NCI-H82 treated with DMSO at 0.1 percent for 48 hours (cell line): ENCODE results near the gene HDAC5.
A peak's percentile ranks its signal among the peaks of the same experiment; 100 is the strongest.
"Not testable (repeated sequence)": the region's sequence is repeated elsewhere in the genome, so short reads cannot be mapped to it uniquely, and the experiment has no call there.

Source experiments
- DNase-seq: peaks from one replicate; lab custom pipeline; 2025; ENCODE audit not compliant: unreplicated experiment; lab: John Stamatoyannopoulos, UW

The HDAC5 gene

GRCh38 chr17:44123356-44124117 is at the start of gene HDAC5:
TSS of gene HDAC5 (minus strand) at chr17:44123641. CDS start at chr17:44117515, 6,126 bp downstream.
- peak; percentile 87 for DNase-seq

- DNase-seq: no peak
These were observed 48.6 kb upstream of the HDAC5 start for GRCh38 chr17:44171931-44172455.

- DNase-seq: no peak
These were observed 47.2 kb upstream of the HDAC5 start, which contains the start of gene ASB16 for GRCh38 chr17:44170499-44171201. TSS of gene ASB16 (plus strand) at chr17:44170704. CDS start at chr17:44170790, 86 bp downstream.

- no peak for DNase-seq
These were observed 46.7 kb upstream of the HDAC5 start for GRCh38 chr17:44170135-44170498.

GRCh38 chr17:44167181-44167861 is 43.9 kb upstream of the HDAC5 start:
- no peak for DNase-seq

GRCh38 chr17:44164476-44164875 is 41.0 kb upstream of the HDAC5 start:
- DNase-seq: no peak

GRCh38 chr17:44159519-44160210 is 36.2 kb upstream of the HDAC5 start:
- no peak for DNase-seq

- no peak for DNase-seq
These were observed 32.0 kb upstream of the HDAC5 start for GRCh38 chr17:44155488-44155887.

GRCh38 chr17:44152875-44153274 is 29.4 kb upstream of the HDAC5 start:
- no peak for DNase-seq

- DNase-seq: no peak
These were observed 26.4 kb upstream of the HDAC5 start for GRCh38 chr17:44149750-44150329.

- not testable (repeated sequence) for DNase-seq
These were observed 25.6 kb upstream of the HDAC5 start for GRCh38 chr17:44149066-44149465.

- no peak for DNase-seq
These were observed 24.4 kb upstream of the HDAC5 start for GRCh38 chr17:44147812-44148211.

GRCh38 chr17:44146375-44147346 is 23.2 kb upstream of the HDAC5 start:
- no peak for DNase-seq

- DNase-seq: no peak
These were observed 21.7 kb upstream of the HDAC5 start for GRCh38 chr17:44144966-44145739.

- DNase-seq: not testable (repeated sequence)
These were observed 20.5 kb upstream of the HDAC5 start for GRCh38 chr17:44143921-44144320.

GRCh38 chr17:44137891-44138709 is 14.7 kb upstream of the HDAC5 start:
- no peak for DNase-seq

GRCh38 chr17:44134752-44135568 is 11.5 kb upstream of the HDAC5 start:
- DNase-seq: no peak
